Measurements from ENCODE around the gene TBC1D9. TPM values are rescaled to one million over a fixed set of nuclear protein-coding genes. Genes with fewer than 3 reads are reported as not detected.

The TBC1D9 gene
- total RNA-seq, 1 donor from 2014 or later, result 0.07 TPM

GRCh38 chr4:140642674-140643437 is 113.3 kb downstream of the TBC1D9 start:
- intact Hi-C loops (cut with micrococcal nuclease), result no loop called here
- Mint-ChIP-seq H3K4me3 (ENCODE audit: low read depth) (no peak overlapping the region), H3K27ac (no peak overlapping the region), H3K4me1 (ENCODE audit: low read depth) (no peaks in the 10 kb centered on the region), H3K9me3 (no peaks in the 10 kb centered on the region), H3K27me3 (ENCODE audit: low read depth) (peaks cover 1% of the 10 kb centered on the region), H3K36me3 (ENCODE audit: low read depth) (no peaks in the 10 kb centered on the region)
- no peak for DNase-seq (ENCODE audit: low spot score)

GRCh38 chr4:140641789-140642439 is 114.3 kb downstream of the TBC1D9 start:
- Mint-ChIP-seq H3K4me1 (ENCODE audit: low read depth) (no peaks in the 10 kb centered on the region), H3K4me3 (ENCODE audit: low read depth) (no peak overlapping the region), H3K9me3 (no peaks in the 10 kb centered on the region), H3K27me3 (ENCODE audit: low read depth) (peaks cover 5% of the 10 kb centered on the region), H3K36me3 (ENCODE audit: low read depth) (no peaks in the 10 kb centered on the region), H3K27ac (no peak overlapping the region)
- no peak for DNase-seq (ENCODE audit: low spot score)
- intact Hi-C loops (cut with micrococcal nuclease), result no loop called here

GRCh38 chr4:140641105-140641555 is 115.1 kb downstream of the TBC1D9 start:
- Mint-ChIP-seq H3K4me3 (ENCODE audit: low read depth) (no peak overlapping the region), H3K4me1 (ENCODE audit: low read depth) (no peaks in the 10 kb centered on the region), H3K27ac (no peak overlapping the region), H3K9me3 (no peaks in the 10 kb centered on the region), H3K36me3 (ENCODE audit: low read depth) (no peaks in the 10 kb centered on the region), H3K27me3 (ENCODE audit: low read depth) (peaks cover 5% of the 10 kb centered on the region)
- no peak for DNase-seq (ENCODE audit: low spot score)
- intact Hi-C loops (cut with micrococcal nuclease), result no loop called here

GRCh38 chr4:140640150-140640748 is 115.9 kb downstream of the TBC1D9 start:
- Mint-ChIP-seq H3K27me3 (ENCODE audit: low read depth) (peaks cover 5% of the 10 kb centered on the region), H3K27ac (no peak overlapping the region), H3K9me3 (no peaks in the 10 kb centered on the region), H3K4me1 (ENCODE audit: low read depth) (no peaks in the 10 kb centered on the region), H3K4me3 (ENCODE audit: low read depth) (no peak overlapping the region), H3K36me3 (ENCODE audit: low read depth) (no peaks in the 10 kb centered on the region)
- no peak for DNase-seq (ENCODE audit: low spot score)
- intact Hi-C loops (cut with micrococcal nuclease), result no loop called here

- DNase-seq (ENCODE audit: low spot score), result no peak
- no peaks in the 10 kb centered on the region for H3K4me1 Mint-ChIP-seq (ENCODE audit: low read depth)
- intact Hi-C loops (cut with micrococcal nuclease), result loop anchor here (10.0 kb wide), 1 partner anchor 216 kb away; no protein-coding TSS in a partner anchor
- no peak overlapping the region for H3K27ac Mint-ChIP-seq
- no peaks in the 10 kb centered on the region for H3K36me3 Mint-ChIP-seq (ENCODE audit: low read depth)
- no peak overlapping the region for H3K4me3 Mint-ChIP-seq (ENCODE audit: low read depth)
- no peaks in the 10 kb centered on the region for H3K9me3 Mint-ChIP-seq
- H3K27me3 Mint-ChIP-seq (ENCODE audit: low read depth), result peaks cover 5% of the 10 kb centered on the region
Measured at GRCh38 chr4:140639066-140639465, 117.1 kb downstream of the TBC1D9 start.

GRCh38 chr4:140637836-140638235 is 118.3 kb downstream of the TBC1D9 start:
- H3K27ac Mint-ChIP-seq, result no peak overlapping the region
- H3K36me3 Mint-ChIP-seq (ENCODE audit: low read depth), result no peaks in the 10 kb centered on the region
- intact Hi-C loops (cut with micrococcal nuclease), result loop anchor here (1.0 to 10.0 kb wide), 2 partner anchors 217 to 278 kb away; no protein-coding TSS in a partner anchor
- H3K4me1 Mint-ChIP-seq (ENCODE audit: low read depth), result no peaks in the 10 kb centered on the region
- H3K9me3 Mint-ChIP-seq, result no peaks in the 10 kb centered on the region
- peak; percentile 19 for DNase-seq (ENCODE audit: low spot score)
- H3K4me3 Mint-ChIP-seq (ENCODE audit: low read depth), result no peak overlapping the region
- H3K27me3 Mint-ChIP-seq (ENCODE audit: low read depth), result peaks cover 9% of the 10 kb centered on the region

GRCh38 chr4:140635606-140636005 is 120.6 kb downstream of the TBC1D9 start:
- Mint-ChIP-seq H3K4me3 (ENCODE audit: low read depth) (no peak overlapping the region), H3K9me3 (no peaks in the 10 kb centered on the region), H3K27ac (no peak overlapping the region), H3K36me3 (ENCODE audit: low read depth) (no peaks in the 10 kb centered on the region), H3K27me3 (ENCODE audit: low read depth) (peaks cover 13% of the 10 kb centered on the region), H3K4me1 (ENCODE audit: low read depth) (no peaks in the 10 kb centered on the region)
- intact Hi-C loops (cut with micrococcal nuclease), result loop anchor here (10.0 kb wide), 1 partner anchor 219 kb away; no protein-coding TSS in a partner anchor
- no peak for DNase-seq (ENCODE audit: low spot score)

GRCh38 chr4:140633951-140634350 is 122.2 kb downstream of the TBC1D9 start:
- Mint-ChIP-seq H3K4me1 (ENCODE audit: low read depth) (no peaks in the 10 kb centered on the region), H3K36me3 (ENCODE audit: low read depth) (no peaks in the 10 kb centered on the region), H3K27ac (no peak overlapping the region), H3K27me3 (ENCODE audit: low read depth) (peaks cover 19% of the 10 kb centered on the region), H3K9me3 (no peaks in the 10 kb centered on the region), H3K4me3 (ENCODE audit: low read depth) (no peak overlapping the region)
- intact Hi-C loops (cut with micrococcal nuclease), result loop anchor here (10.0 kb wide), 1 partner anchor 221 kb away; no protein-coding TSS in a partner anchor
- DNase-seq (ENCODE audit: low spot score), result no peak

GRCh38 chr4:140633124-140633523 is 123.1 kb downstream of the TBC1D9 start:
- no peaks in the 10 kb centered on the region for H3K4me1 Mint-ChIP-seq (ENCODE audit: low read depth)
- DNase-seq (ENCODE audit: low spot score), result no peak
- H3K27me3 Mint-ChIP-seq (ENCODE audit: low read depth), result peaks cover 20% of the 10 kb centered on the region

GRCh38 chr4:140630246-140630645 is 125.9 kb downstream of the TBC1D9 start:
- intact Hi-C loops (cut with micrococcal nuclease), result loop anchor here (10.0 kb wide), 1 partner anchor 225 kb away; no protein-coding TSS in a partner anchor
- Mint-ChIP-seq H3K4me1 (ENCODE audit: low read depth) (no peaks in the 10 kb centered on the region), H3K27me3 (ENCODE audit: low read depth) (peaks cover 24% of the 10 kb centered on the region), H3K4me3 (ENCODE audit: low read depth) (no peak overlapping the region), H3K27ac (no peak overlapping the region), H3K36me3 (ENCODE audit: low read depth) (no peaks in the 10 kb centered on the region), H3K9me3 (no peaks in the 10 kb centered on the region)
- no peak for DNase-seq (ENCODE audit: low spot score)

More at GRCh38 chr4:140633124-140633523, 123.1 kb downstream of the TBC1D9 start:
- Mint-ChIP-seq H3K27ac (no peak overlapping the region), H3K9me3 (no peaks in the 10 kb centered on the region), H3K4me3 (ENCODE audit: low read depth) (no peak overlapping the region), H3K36me3 (ENCODE audit: low read depth) (no peaks in the 10 kb centered on the region)
- intact Hi-C loops (cut with micrococcal nuclease), result loop anchor here (10.0 kb wide), 1 partner anchor 222 kb away; no protein-coding TSS in a partner anchor

GRCh38 chr4:140628016-140628415 is 128.2 kb downstream of the TBC1D9 start:
- Mint-ChIP-seq H3K27me3 (ENCODE audit: low read depth) (peaks cover 24% of the 10 kb centered on the region), H3K9me3 (no peaks in the 10 kb centered on the region), H3K36me3 (ENCODE audit: low read depth) (no peaks in the 10 kb centered on the region), H3K4me1 (ENCODE audit: low read depth) (no peaks in the 10 kb centered on the region), H3K4me3 (ENCODE audit: low read depth) (no peak overlapping the region), H3K27ac (no peak overlapping the region)
- intact Hi-C loops (cut with micrococcal nuclease), result no loop called here
- DNase-seq (ENCODE audit: low spot score), result no peak

GRCh38 chr4:140626661-140627376 is 129.4 kb downstream of the TBC1D9 start:
- no peak overlapping the region for H3K27ac Mint-ChIP-seq
- H3K27me3 Mint-ChIP-seq (ENCODE audit: low read depth), result peaks cover 21% of the 10 kb centered on the region
- no peaks in the 10 kb centered on the region for H3K9me3 Mint-ChIP-seq
- H3K4me3 Mint-ChIP-seq (ENCODE audit: low read depth), result no peak overlapping the region
- no peaks in the 10 kb centered on the region for H3K4me1 Mint-ChIP-seq (ENCODE audit: low read depth)
- intact Hi-C loops (cut with micrococcal nuclease), result no loop called here
- no peak for DNase-seq (ENCODE audit: low spot score)
- no peaks in the 10 kb centered on the region for H3K36me3 Mint-ChIP-seq (ENCODE audit: low read depth)
